GM10266 (cell line): Measurements from ENCODE around the gene CABLES1.

Source experiments
- DNase-seq: peaks from one replicate; pipeline ENCODE4 v3.0.0; 2012; ENCODE audit errors: extremely low spot score
- TF ChIP-seq, protein P1 (sequence below): IDR thresholded peaks from 2 replicates; pipeline ENCODE4 v1.5.1; 2012; ENCODE audit warnings: mild to moderate bottlenecking, low read depth; ENCODE audit not compliant: control insufficient read depth, insufficient read depth; ENCODE audit errors: missing control alignments

The CABLES1 gene

DNA sequence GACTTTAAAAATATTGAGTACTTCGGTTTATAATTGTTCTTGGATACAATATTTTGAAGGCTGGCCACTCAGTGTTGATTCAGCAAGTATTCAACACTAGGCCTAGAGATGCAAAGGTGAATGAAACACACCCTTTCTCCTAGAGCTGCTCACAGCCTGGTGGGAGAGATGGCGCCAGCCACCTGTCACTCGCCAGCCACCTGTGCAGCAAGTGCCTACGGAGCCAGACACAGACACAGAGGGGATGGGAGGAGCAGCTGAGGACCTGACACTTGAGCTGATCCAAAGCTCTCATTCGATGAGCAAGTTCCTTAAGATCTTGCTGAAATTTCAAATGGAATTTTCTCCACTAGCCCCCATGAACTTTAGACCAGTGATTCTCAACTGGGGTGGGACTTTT, 166.7 kb downstream of the CABLES1 start:
- TF ChIP-seq, protein P1, sequence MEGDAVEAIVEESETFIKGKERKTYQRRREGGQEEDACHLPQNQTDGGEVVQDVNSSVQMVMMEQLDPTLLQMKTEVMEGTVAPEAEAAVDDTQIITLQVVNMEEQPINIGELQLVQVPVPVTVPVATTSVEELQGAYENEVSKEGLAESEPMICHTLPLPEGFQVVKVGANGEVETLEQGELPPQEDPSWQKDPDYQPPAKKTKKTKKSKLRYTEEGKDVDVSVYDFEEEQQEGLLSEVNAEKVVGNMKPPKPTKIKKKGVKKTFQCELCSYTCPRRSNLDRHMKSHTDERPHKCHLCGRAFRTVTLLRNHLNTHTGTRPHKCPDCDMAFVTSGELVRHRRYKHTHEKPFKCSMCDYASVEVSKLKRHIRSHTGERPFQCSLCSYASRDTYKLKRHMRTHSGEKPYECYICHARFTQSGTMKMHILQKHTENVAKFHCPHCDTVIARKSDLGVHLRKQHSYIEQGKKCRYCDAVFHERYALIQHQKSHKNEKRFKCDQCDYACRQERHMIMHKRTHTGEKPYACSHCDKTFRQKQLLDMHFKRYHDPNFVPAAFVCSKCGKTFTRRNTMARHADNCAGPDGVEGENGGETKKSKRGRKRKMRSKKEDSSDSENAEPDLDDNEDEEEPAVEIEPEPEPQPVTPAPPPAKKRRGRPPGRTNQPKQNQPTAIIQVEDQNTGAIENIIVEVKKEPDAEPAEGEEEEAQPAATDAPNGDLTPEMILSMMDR, result no peak
- DNase-seq, result no peak

DNA sequence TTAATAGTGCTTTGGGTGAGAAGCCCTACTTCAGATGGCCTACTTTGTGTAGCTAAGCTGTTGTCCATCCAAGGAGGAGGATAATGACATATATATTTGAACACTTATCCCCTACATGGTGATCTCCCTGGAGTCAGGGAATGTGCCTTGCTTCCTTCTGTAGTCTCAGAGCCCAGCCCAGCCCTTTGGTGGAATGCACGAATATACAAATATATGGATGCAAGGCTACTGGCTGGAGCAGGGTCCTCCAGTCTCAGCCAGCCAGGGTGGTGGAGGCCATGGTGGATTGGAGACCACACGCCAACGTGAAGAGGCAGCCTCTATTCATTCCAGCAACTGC, 167.2 kb downstream of the CABLES1 start:
- TF ChIP-seq, protein P1, result no peak
- DNase-seq, result no peak

DNA sequence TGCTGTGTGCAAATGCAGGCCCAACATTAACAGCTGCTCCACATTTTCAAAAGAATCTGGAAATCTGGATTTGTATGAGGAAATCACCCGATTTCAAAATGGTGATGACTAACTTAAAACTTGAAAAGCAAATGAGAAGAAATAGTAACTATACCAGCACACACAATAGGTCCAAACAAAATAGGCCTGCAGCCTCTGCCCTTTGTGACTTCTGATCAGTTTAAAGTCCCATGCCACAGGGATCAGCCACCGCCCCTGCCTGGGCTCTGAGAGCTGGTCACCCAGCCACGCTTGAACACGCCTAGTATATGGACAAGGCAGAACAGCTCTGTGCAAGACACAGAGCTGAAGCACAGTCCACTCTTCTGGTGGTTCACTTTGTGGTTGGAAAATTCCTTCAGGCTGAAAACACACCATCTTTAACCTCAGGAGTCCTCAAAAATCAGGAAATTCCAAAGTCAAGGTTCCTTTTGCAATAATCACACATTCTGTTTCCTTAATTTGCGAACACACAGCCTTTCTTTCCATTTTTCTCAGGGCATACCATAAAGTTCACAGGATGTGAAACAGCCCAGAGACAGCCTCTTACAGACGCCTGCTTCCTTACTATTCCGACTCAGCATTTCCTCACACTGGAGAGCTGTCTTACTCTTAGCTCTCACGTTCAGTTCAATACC, 167.7 kb downstream of the CABLES1 start:
- TF ChIP-seq, protein P1, result no peak
- no peak for DNase-seq

DNA sequence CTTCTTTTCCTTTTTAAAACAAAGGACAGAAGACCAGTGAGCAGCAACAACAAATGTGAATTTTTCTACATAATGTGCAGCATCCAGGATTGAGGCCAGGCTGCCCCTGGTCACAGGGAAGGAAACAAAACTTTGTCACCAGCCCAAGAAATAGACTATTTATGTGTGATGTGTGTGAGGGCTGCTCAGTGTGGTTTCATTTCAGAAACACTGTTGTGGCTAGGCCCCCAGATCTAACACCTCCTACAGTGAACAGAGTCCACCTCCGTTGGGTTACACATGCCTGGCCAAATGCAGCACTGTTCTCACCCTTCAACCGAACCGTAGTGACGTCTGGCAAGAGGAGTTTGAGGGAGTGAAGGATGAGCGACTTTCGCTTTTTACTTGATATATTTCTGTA, 171.5 kb downstream of the CABLES1 start:
- DNase-seq, result peak; percentile 76
- TF ChIP-seq, protein P1, result no peak

DNA sequence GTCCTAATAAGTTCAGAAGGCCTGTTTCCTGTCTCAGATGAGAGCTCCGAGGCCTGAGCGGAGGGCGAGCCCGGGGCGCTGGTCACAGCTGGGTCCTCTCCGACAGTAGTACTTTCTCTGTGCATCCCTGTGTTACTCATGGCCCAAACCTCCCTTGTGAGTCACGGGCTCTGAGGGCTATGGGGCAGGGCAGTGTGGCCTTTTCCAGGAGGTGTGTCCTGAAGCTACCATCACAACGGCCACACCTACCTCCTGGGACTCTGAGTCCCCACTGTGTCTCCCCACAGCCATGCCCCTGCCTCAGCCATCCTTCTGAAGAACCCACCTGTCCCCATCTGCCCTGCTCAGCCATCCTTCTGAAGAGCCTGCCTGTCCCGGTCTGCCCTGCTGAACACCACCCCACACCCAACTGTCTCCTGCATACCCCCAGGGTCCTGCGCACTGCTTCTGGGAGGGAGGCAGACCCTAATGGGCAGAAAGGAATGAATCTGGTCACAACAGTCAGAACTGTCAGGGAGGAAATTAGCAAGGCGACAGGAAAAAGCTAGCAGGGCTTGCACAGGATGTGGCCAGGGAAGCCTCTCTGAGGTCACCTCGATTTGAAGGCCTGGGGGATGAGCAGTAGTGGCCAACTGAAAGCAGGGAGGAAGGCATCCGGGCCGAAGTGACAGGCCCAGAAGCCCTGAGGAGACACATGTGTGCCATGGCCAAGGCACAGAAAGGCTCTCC, 172.4 kb downstream of the CABLES1 start:
- TF ChIP-seq, protein P1, result no peak
- DNase-seq, result peak; percentile 43
